B cell (primary cell): Measurements from ENCODE around the gene GPR142. TPM values are rescaled to one million over a fixed set of nuclear protein-coding genes. Genes with fewer than 3 reads are reported as not detected.

Experiments used
- ATAC-seq: fragments of 200-7000 bp; cut with Tn5 transposase; one replicate; pipeline ENCODE4 v1.10.0; 2021; ENCODE audit warnings: low read depth, mild to moderate bottlenecking, moderate number of reproducible peaks, moderate library complexity
- CTCF ChIA-PET: fragments of 350-600 bp; sonication (Branson Sonifier 250); formaldehyde crosslinking; loops from one replicate; lab custom pipeline; 2021; ENCODE audit warnings: antibody characterized with exemption, inconsistent platforms; lab: Charles Lee
- POLR2A ChIA-PET: fragments of 350-600 bp; sonication (Branson Sonifier 250); formaldehyde crosslinking; loops from one replicate; lab custom pipeline; 2021; ENCODE audit warnings: antibody characterized with exemption; lab: Charles Lee
- DNase-seq: peaks from one replicate; pipeline ENCODE4 v3.0.0; 2013
- H2AFZ ChIP-seq: 2 replicates; pipeline ENCODE4 v1.6.1; 2012; ENCODE audit warnings: mild to moderate bottlenecking, low read depth, low read length; ENCODE audit not compliant: insufficient read depth, poor library complexity, severe bottlenecking
- H3K27ac ChIP-seq, 2 donors: 1 replicate in 1 of 2; 2 replicates in 1 of 2; pipeline ENCODE4 v1.5.1; 2012 to 2013; ENCODE audit warnings: low read length in 2 of 2, mild to moderate bottlenecking in 2 of 2, moderate library complexity in 1 of 2
- H3K27me3 ChIP-seq, 4 experiments: fragments of 200-600 bp in 1 of 4; sonication (generic) in 1 of 4; replicated peaks in 1 of 4; 1 replicate in 2 of 4; 2 replicates in 2 of 4; pipeline versions ENCODE4 v1.6.1 to v1.7.0; 2013 to 2016; ENCODE audit warnings: low read length in 3 of 4, mild to moderate bottlenecking in 2 of 4, mixed read lengths in 1 of 4, moderate library complexity in 1 of 4; ENCODE audit not compliant: insufficient read depth in 4 of 4, control insufficient read depth in 3 of 4; ENCODE audit errors: control extremely low read depth in 1 of 4
- H3K36me3 ChIP-seq, 2 experiments: replicated peaks in 1 of 2; 1 replicate in 1 of 2; 2 replicates in 1 of 2; pipeline versions ENCODE4 v1.6.1 to v1.7.1; 2013; ENCODE audit warnings: low read length in 1 of 2; ENCODE audit not compliant: insufficient read depth in 2 of 2, control insufficient read depth in 1 of 2; ENCODE audit errors: control extremely low read depth in 1 of 2, extremely low read depth in 1 of 2
- H3K4me1 ChIP-seq, 2 donors: fragments of 200-600 bp in 1 of 2; sonication (generic) in 1 of 2; 1 replicate in 1 of 2; 2 replicates in 1 of 2; pipeline versions ENCODE4 v1.5.1 to v1.6.1; 2013 to 2017; ENCODE audit warnings: low read length in 2 of 2; ENCODE audit not compliant: control insufficient read depth in 2 of 2, insufficient read depth in 2 of 2
- H3K4me2 ChIP-seq: replicated peaks from 2 replicates; pipeline ENCODE3; 2012; ENCODE audit warnings: mild to moderate bottlenecking, low read depth, low read length; ENCODE audit not compliant: poor library complexity, severe bottlenecking
- H3K4me3 ChIP-seq, 5 experiments: fragments of 200-600 bp in 1 of 5; sonication (generic) in 1 of 5; 1 replicate in 3 of 5; 2 replicates in 2 of 5; pipeline versions ENCODE4 v1.5.1 to v1.7.0; 2011 to 2016; ENCODE audit warnings: low read length in 4 of 5, mild to moderate bottlenecking in 4 of 5, low read depth in 2 of 5, control low read depth in 1 of 5, moderate library complexity in 1 of 5; ENCODE audit not compliant: insufficient read depth in 1 of 5; ENCODE audit errors: control extremely low read depth in 1 of 5, extremely low read depth in 1 of 5
- H3K79me2 ChIP-seq: fragments of 200-600 bp; sonication (generic); one replicate; pipeline ENCODE4 v1.6.0; 2016; ENCODE audit warnings: low read length; ENCODE audit not compliant: control insufficient read depth, insufficient read depth
- H3K9ac ChIP-seq: fragments of 200-600 bp; sonication (generic); 2 replicates; pipeline ENCODE4 v1.6.1; 2017; ENCODE audit warnings: mild to moderate bottlenecking, low read length, moderate library complexity
- H3K9me3 ChIP-seq, 3 donors: one replicate each; pipeline versions ENCODE4 v1.6.1 to v1.7.1; 2013; ENCODE audit warnings: low read length in 2 of 3; ENCODE audit not compliant: control insufficient read depth in 2 of 3, insufficient read depth in 1 of 3; ENCODE audit errors: control extremely low read depth in 1 of 3
- H4K20me1 ChIP-seq: 2 replicates; pipeline ENCODE4 v1.6.0; 2012; ENCODE audit warnings: mild to moderate bottlenecking, low read length; ENCODE audit not compliant: insufficient read depth, control insufficient read depth, poor library complexity, severe bottlenecking
- H3K27ac Mint-ChIP-seq: one replicate; pipeline ENCODE4 v1.8.0; 2021; ENCODE audit warnings: mixed read lengths
- H3K27me3 Mint-ChIP-seq: one replicate; pipeline ENCODE4 v1.8.0; 2021; ENCODE audit warnings: mixed read lengths
- H3K4me1 Mint-ChIP-seq: one replicate; pipeline ENCODE4 v1.8.0; 2021; ENCODE audit warnings: mixed read lengths
- H3K4me3 Mint-ChIP-seq: one replicate; pipeline ENCODE4 v1.8.0; 2021; ENCODE audit warnings: mixed read lengths
- H3K9me3 Mint-ChIP-seq: one replicate; pipeline ENCODE4 v1.8.0; 2022; ENCODE audit warnings: mixed read lengths; ENCODE audit not compliant: insufficient read depth
- EZH2 ChIP-seq: IDR thresholded peaks from 2 replicates; pipeline ENCODE4 v1.6.1; 2012; ENCODE audit warnings: borderline replicate concordance, low read depth, mild to moderate bottlenecking, moderate library complexity, low read length; ENCODE audit not compliant: insufficient read depth, poor library complexity, severe bottlenecking
- WGBS: methylation state at CpG from one replicate; pipeline ENCODE4 v1.1.5; 2013; ENCODE audit warnings: missing lambda C conversion rate; ENCODE audit not compliant: insufficient coverage; 5-methylcytosine and 5-hydroxymethylcytosine counted together
- intact Hi-C: fragments of 100-400 bp; cut with micrococcal nuclease; formaldehyde crosslinking; loops from one replicate; pipeline ENCODE4 v1.10.0; 2022
- polyA plus RNA-seq: library from polyadenylated mRNA; depleted of rRNA; stranded (reverse); fragments of >200 nt; gene quantifications from 2 replicates; pipeline ENCODE4 v1.2.3, GENCODE V29; 2012
- total RNA-seq, 2 donors: library from RNA; stranded (reverse); fragments of 120-200 nt in 1 of 2; gene quantifications; 1 replicate in 1 of 2; 2 replicates in 1 of 2; pipeline versions ENCODE4 v1.2.3 to v1.2.4, GENCODE V29; 2013 to 2022
- TF ChIP-seq, protein P1 (sequence below): fragments of 200-600 bp; IDR thresholded peaks from one replicate; pipeline ENCODE4 v1.8.0; 2022; ENCODE audit warnings: antibody characterized with exemption, mild to moderate bottlenecking

GPR142 gene
- total and polyA plus RNA-seq, 2 donors (not counting 1 experiment from before 2014, with no cell fraction given), result not detected

DNA sequence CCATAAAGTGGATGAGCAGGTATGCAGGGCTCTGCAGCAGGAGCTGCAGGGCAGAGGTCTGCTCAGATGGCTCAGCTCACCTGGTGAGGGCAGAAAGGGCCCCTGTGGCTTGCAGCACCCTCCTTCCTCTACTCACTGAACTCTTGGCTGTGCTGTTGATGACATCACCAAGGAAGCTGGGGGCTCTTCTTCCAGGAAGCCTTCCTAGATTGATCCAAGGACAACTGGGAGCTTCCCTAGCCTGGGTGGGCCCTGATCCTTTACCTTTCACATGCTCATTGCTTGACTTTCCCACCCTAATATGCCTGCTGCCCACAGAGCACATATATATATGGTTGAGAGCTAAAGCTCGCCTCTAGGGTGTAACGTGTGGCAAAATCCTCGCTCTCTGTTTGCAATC is 38.8 kb upstream of the GPR142 start:
- Histone ChIP-seq H3K79me2 (no peaks in the 10 kb centered on the region), H3K9me3 (no peaks in the 10 kb centered on the region), H4K20me1 (no peaks in the 10 kb centered on the region), H3K27ac (no peak overlapping the region), H3K4me1 (peaks cover 8 to 13% of the 10 kb centered on the region in 2 donors), H2AFZ (no peak overlapping the region), H3K4me3 (no peak overlapping the region), H3K4me2 (no peak overlapping the region), H3K36me3 (no peaks in the 10 kb centered on the region), H3K27me3 (peaks cover 0 to 31% (median 5%) of the 10 kb centered on the region in 4 experiments), H3K9ac (no peak overlapping the region)
- WGBS, result 96% methylated on average over 3 of the region's 3 CpGs
- H3K9me3 Mint-ChIP-seq, result no peaks in the 10 kb centered on the region
- ChIA-PET CTCF (interaction anchor here (1.0 kb wide), 1 partner anchor 41 kb away, joined by 3 read pairs; no protein-coding TSS in a partner anchor), POLR2A (no interaction called here)
- H3K4me1 Mint-ChIP-seq, result peaks cover 4% of the 10 kb centered on the region
- no peak for ATAC-seq
- peaks cover 39% of the 10 kb centered on the region for H3K27me3 Mint-ChIP-seq
- intact Hi-C loops, result no loop called here
- no peak overlapping the region for H3K4me3 Mint-ChIP-seq
- no peak for TF ChIP-seq EZH2
- TF ChIP-seq, protein P1, sequence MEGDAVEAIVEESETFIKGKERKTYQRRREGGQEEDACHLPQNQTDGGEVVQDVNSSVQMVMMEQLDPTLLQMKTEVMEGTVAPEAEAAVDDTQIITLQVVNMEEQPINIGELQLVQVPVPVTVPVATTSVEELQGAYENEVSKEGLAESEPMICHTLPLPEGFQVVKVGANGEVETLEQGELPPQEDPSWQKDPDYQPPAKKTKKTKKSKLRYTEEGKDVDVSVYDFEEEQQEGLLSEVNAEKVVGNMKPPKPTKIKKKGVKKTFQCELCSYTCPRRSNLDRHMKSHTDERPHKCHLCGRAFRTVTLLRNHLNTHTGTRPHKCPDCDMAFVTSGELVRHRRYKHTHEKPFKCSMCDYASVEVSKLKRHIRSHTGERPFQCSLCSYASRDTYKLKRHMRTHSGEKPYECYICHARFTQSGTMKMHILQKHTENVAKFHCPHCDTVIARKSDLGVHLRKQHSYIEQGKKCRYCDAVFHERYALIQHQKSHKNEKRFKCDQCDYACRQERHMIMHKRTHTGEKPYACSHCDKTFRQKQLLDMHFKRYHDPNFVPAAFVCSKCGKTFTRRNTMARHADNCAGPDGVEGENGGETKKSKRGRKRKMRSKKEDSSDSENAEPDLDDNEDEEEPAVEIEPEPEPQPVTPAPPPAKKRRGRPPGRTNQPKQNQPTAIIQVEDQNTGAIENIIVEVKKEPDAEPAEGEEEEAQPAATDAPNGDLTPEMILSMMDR, result no peak
- no peak for DNase-seq
- no peak overlapping the region for H3K27ac Mint-ChIP-seq

- H3K36me3 ChIP-seq, result no peaks in the 10 kb centered on the region
- TF ChIP-seq, protein P1, result no peak
- no peak for TF ChIP-seq EZH2
- H3K9ac ChIP-seq, result no peak overlapping the region
- ATAC-seq (no peak), DNase-seq (no peak)
- intact Hi-C loops, result no loop called here
- no peak overlapping the region for H2AFZ ChIP-seq
- 57% methylated on average over 3 of the region's 3 CpGs for WGBS
- peaks cover 0 to 31% (median 5%) of the 10 kb centered on the region in 4 experiments for H3K27me3 ChIP-seq
- Mint-ChIP-seq H3K9me3 (no peaks in the 10 kb centered on the region), H3K27me3 (peaks cover 35% of the 10 kb centered on the region), H3K27ac (no peak overlapping the region), H3K4me3 (no peak overlapping the region), H3K4me1 (peaks cover 3% of the 10 kb centered on the region)
- H3K9me3 ChIP-seq, result peaks cover 0 to 2% (median 0%) of the 10 kb centered on the region in 3 donors
- ChIA-PET CTCF (no interaction called here), POLR2A (no interaction called here)
- no peaks in the 10 kb centered on the region for H4K20me1 ChIP-seq
- no peak overlapping the region for H3K4me3 ChIP-seq
- H3K79me2 ChIP-seq, result no peaks in the 10 kb centered on the region
- no peak overlapping the region for H3K27ac ChIP-seq
- H3K4me2 ChIP-seq, result no peak overlapping the region
- H3K4me1 ChIP-seq, result peaks cover 8 to 13% of the 10 kb centered on the region in 2 donors
Measured at GRCh38 chr17:74329378-74329777, 37.9 kb upstream of the GPR142 start.
